ENCODE results near the gene PTPRT.

DNA sequence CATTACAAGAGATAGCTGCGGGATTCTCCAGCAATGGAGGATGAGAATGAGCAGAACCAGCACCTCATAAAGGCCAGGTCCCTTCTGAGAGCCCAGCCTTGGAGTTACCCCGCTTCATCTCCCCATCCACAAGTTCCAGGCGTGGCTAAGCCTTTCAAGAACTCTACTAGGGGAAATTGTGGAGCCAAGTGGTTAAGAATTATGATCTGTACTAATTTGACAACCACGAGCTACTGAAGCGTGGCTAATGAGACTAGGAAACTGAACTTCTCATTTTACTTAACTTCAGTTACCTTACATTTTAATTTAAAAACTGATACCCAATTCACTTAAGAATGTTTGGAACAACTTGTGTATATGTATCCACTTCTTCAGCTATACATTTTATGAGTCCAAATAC is 401.0 kb downstream of the PTPRT start:
- TF ChIP-seq, protein P1, sequence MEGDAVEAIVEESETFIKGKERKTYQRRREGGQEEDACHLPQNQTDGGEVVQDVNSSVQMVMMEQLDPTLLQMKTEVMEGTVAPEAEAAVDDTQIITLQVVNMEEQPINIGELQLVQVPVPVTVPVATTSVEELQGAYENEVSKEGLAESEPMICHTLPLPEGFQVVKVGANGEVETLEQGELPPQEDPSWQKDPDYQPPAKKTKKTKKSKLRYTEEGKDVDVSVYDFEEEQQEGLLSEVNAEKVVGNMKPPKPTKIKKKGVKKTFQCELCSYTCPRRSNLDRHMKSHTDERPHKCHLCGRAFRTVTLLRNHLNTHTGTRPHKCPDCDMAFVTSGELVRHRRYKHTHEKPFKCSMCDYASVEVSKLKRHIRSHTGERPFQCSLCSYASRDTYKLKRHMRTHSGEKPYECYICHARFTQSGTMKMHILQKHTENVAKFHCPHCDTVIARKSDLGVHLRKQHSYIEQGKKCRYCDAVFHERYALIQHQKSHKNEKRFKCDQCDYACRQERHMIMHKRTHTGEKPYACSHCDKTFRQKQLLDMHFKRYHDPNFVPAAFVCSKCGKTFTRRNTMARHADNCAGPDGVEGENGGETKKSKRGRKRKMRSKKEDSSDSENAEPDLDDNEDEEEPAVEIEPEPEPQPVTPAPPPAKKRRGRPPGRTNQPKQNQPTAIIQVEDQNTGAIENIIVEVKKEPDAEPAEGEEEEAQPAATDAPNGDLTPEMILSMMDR (IDR thresholded peaks at IDR 0.05; ENCODE audit: insufficient read depth, low read length, poor library complexity, severe bottlenecking) = no peak
- no peak for TF ChIP-seq EZH2phosphoT487 (conservative IDR thresholded peaks at IDR 0.05; ENCODE audit: low read length)

Measured in SU-DHL-6 (cell line).